Loucy (cell line): ENCODE data around the gene MACROD2.

Source experiments
- H2AFZ ChIP-seq: fragments of 200-600 bp; sonication (generic); 2 replicates; pipeline ENCODE4 v1.6.0; 2016; ENCODE audit warnings: antibody characterized with exemption, mild to moderate bottlenecking, low read length, moderate library complexity
- H3F3A ChIP-seq: fragments of 200-600 bp; 2 replicates; pipeline ENCODE4 v1.6.0; 2016; ENCODE audit warnings: antibody characterized with exemption, low read depth, mild to moderate bottlenecking
- H3K27me3 ChIP-seq: fragments of 200-600 bp; sonication (generic); 2 replicates; pipeline ENCODE4 v1.6.1; 2014; ENCODE audit warnings: low read length, mild to moderate bottlenecking; ENCODE audit not compliant: insufficient read depth, poor library complexity, severe bottlenecking
- H3K36me3 ChIP-seq: fragments of 200-600 bp; sonication (generic); 2 replicates; pipeline ENCODE4 v1.6.1; 2016; ENCODE audit warnings: low read length; ENCODE audit not compliant: insufficient read depth
- H3K4me1 ChIP-seq: fragments of 200-600 bp; sonication (generic); 2 replicates; pipeline ENCODE4 v1.5.1; 2014; ENCODE audit warnings: low read length, mild to moderate bottlenecking; ENCODE audit not compliant: insufficient read depth, poor library complexity, severe bottlenecking
- H3K4me2 ChIP-seq: fragments of 200-600 bp; sonication (generic); 2 replicates; pipeline ENCODE4 v1.6.0; 2014; ENCODE audit warnings: antibody characterized with exemption, low read length, low read depth, mild to moderate bottlenecking; ENCODE audit not compliant: poor library complexity, severe bottlenecking
- H3K4me3 ChIP-seq: fragments of 200-600 bp; sonication (generic); 2 replicates; pipeline ENCODE4 v1.5.1; 2014; ENCODE audit warnings: low read length, mild to moderate bottlenecking, mixed read lengths; ENCODE audit not compliant: poor library complexity, severe bottlenecking
- H3K79me2 ChIP-seq: fragments of 200-600 bp; sonication (generic); 2 replicates; pipeline ENCODE4 v1.6.1; 2014; ENCODE audit warnings: low read length; ENCODE audit not compliant: insufficient read depth
- H3K9ac ChIP-seq: fragments of 200-600 bp; sonication (generic); 2 replicates; pipeline ENCODE4 v1.6.0; 2014; ENCODE audit warnings: mild to moderate bottlenecking, low read depth, low read length, moderate library complexity; ENCODE audit not compliant: poor library complexity, severe bottlenecking
- H3K9me2 ChIP-seq: fragments of 200-600 bp; sonication (generic); replicated peaks from 2 replicates; pipeline ENCODE4 v1.6.1; 2016; ENCODE audit warnings: low read depth, low read length, mixed read lengths
- H3K9me3 ChIP-seq: fragments of 200-600 bp; sonication (generic); 2 replicates; pipeline ENCODE4 v1.6.1; 2014; ENCODE audit warnings: mild to moderate bottlenecking, antibody characterized with exemption, low read length, low read depth; ENCODE audit not compliant: insufficient read depth
- H4K20me1 ChIP-seq: fragments of 200-600 bp; sonication (generic); 2 replicates; pipeline ENCODE4 v1.6.0; 2014; ENCODE audit warnings: antibody characterized with exemption, low read length, mild to moderate bottlenecking; ENCODE audit not compliant: insufficient read depth, poor library complexity, severe bottlenecking
- CTCF ChIP-seq: fragments of 200-600 bp; sonication (generic); conservative IDR thresholded peaks from 2 replicates; pipeline ENCODE4 v1.5.1; 2014; ENCODE audit warnings: mild to moderate bottlenecking, antibody characterized with exemption, low read length
- EZH2phosphoT487 ChIP-seq: fragments of 200-600 bp; IDR thresholded peaks from 2 replicates; pipeline ENCODE4 v1.6.1; 2018; ENCODE audit warnings: antibody characterized with exemption, mild to moderate bottlenecking, moderate library complexity, borderline replicate concordance

The MACROD2 gene

GRCh38 chr20:15364781-15365180 lies 1369.5 kb downstream of the MACROD2 start:
- no peaks in the 10 kb centered on the region for H3K9me3 ChIP-seq
- H2AFZ ChIP-seq, result no peak overlapping the region
- H3K36me3 ChIP-seq, result no peaks in the 10 kb centered on the region
- no peaks in the 10 kb centered on the region for H4K20me1 ChIP-seq
- H3K4me1 ChIP-seq, result no peaks in the 10 kb centered on the region
- H3K27me3 ChIP-seq, result no peaks in the 10 kb centered on the region
- H3F3A ChIP-seq, result no peaks in the 10 kb centered on the region
- H3K79me2 ChIP-seq, result no peaks in the 10 kb centered on the region
- H3K9ac ChIP-seq, result no peak overlapping the region
- TF ChIP-seq EZH2phosphoT487 (no peak), CTCF (no peak)
- no peaks in the 10 kb centered on the region for H3K9me2 ChIP-seq
- no peak overlapping the region for H3K4me2 ChIP-seq
- H3K4me3 ChIP-seq, result no peak overlapping the region

- no peak overlapping the region for H3K9ac ChIP-seq
- H3K79me2 ChIP-seq, result no peaks in the 10 kb centered on the region
- no peaks in the 10 kb centered on the region for H3K4me1 ChIP-seq
- no peak overlapping the region for H3K4me2 ChIP-seq
- TF ChIP-seq EZH2phosphoT487, result no peak
- no peak for TF ChIP-seq CTCF
- no peaks in the 10 kb centered on the region for H3K36me3 ChIP-seq
- no peaks in the 10 kb centered on the region for H4K20me1 ChIP-seq
- no peaks in the 10 kb centered on the region for H3K27me3 ChIP-seq
- no peak overlapping the region for H2AFZ ChIP-seq
- no peaks in the 10 kb centered on the region for H3F3A ChIP-seq
- H3K9me2 ChIP-seq, result no peaks in the 10 kb centered on the region
- no peaks in the 10 kb centered on the region for H3K9me3 ChIP-seq
- no peak overlapping the region for H3K4me3 ChIP-seq
Measured at GRCh38 chr20:15370370-15370769, 1375.1 kb downstream of the MACROD2 start.

- Histone ChIP-seq H3K4me3 (no peak overlapping the region), H3K36me3 (no peaks in the 10 kb centered on the region), H3K4me2 (no peak overlapping the region), H3K9me2 (no peaks in the 10 kb centered on the region), H3K9ac (no peak overlapping the region), H2AFZ (no peak overlapping the region), H3F3A (no peaks in the 10 kb centered on the region), H3K9me3 (no peaks in the 10 kb centered on the region), H4K20me1 (no peaks in the 10 kb centered on the region), H3K27me3 (no peaks in the 10 kb centered on the region), H3K79me2 (no peaks in the 10 kb centered on the region), H3K4me1 (no peaks in the 10 kb centered on the region)
- TF ChIP-seq CTCF (no peak), EZH2phosphoT487 (no peak)
Measured at GRCh38 chr20:15374682-15375081, 1379.4 kb downstream of the MACROD2 start.
